ENCODE measurements around the gene FOCAD.

Gene FOCAD

GRCh38 chr9:20988061-20988460 is 304.0 kb downstream of the FOCAD start:
- H3K36me3 ChIP-seq (ENCODE audit: control insufficient read depth in 2 of 2, insufficient read depth in 1 of 2, low read length in 2 of 2), result peaks cover 0 to 30% of the 10 kb centered on the region in 2 experiments; a peak in 2 of 3 replicates
- H3K4me1 ChIP-seq (ENCODE audit: control insufficient read depth, insufficient read depth, low read length), result no peaks in the 10 kb centered on the region
- H3K9me3 ChIP-seq (ENCODE audit: control insufficient read depth, insufficient read depth, low read depth, low read length), result no peaks in the 10 kb centered on the region
- POLR2A ChIA-PET, result no interaction called here
- no peak overlapping the region for H3K4me3 ChIP-seq (ENCODE audit: low read depth, low read length)
- CTCF ChIA-PET, result no interaction called here
- H3K27ac ChIP-seq (ENCODE audit: extremely low read depth, low read depth, low read length), result no peak overlapping the region
- TF ChIP-seq ZNF362 (tag by site-specific recombination; IDR thresholded peaks at IDR 0.05) (no peak), ZNF416 (tag by site-specific recombination; IDR thresholded peaks at IDR 0.05) (no peak)

- Histone ChIP-seq H3K4me3 (ENCODE audit: low read depth, low read length) (no peak overlapping the region), H3K27ac (ENCODE audit: extremely low read depth, low read depth, low read length) (no peak overlapping the region), H3K4me1 (ENCODE audit: control insufficient read depth, insufficient read depth, low read length) (no peaks in the 10 kb centered on the region), H3K36me3 (ENCODE audit: control insufficient read depth in 2 of 2, insufficient read depth in 1 of 2, low read length in 2 of 2) (peaks cover 0 to 30% of the 10 kb centered on the region in 2 experiments; a peak in 2 of 3 replicates), H3K9me3 (ENCODE audit: control insufficient read depth, insufficient read depth, low read depth, low read length) (no peaks in the 10 kb centered on the region)
- CTCF ChIA-PET, result interaction anchor here (0.9 kb wide), 1 partner anchor 87 kb away, joined by 3 read pairs; no protein-coding TSS in a partner anchor
- POLR2A ChIA-PET, result no interaction called here
- no peak for TF ChIP-seq ZBTB6 (tag by site-specific recombination; IDR thresholded peaks at IDR 0.05)
Measured at GRCh38 chr9:20988671-20989315, 304.7 kb downstream of the FOCAD start.

- Histone ChIP-seq H3K27ac (ENCODE audit: extremely low read depth, low read depth, low read length) (no peak overlapping the region), H3K36me3 (ENCODE audit: control insufficient read depth in 2 of 2, insufficient read depth in 1 of 2, low read length in 2 of 2) (peaks cover 0 to 30% of the 10 kb centered on the region in 2 experiments; a peak in 1 of 3 replicates), H3K4me3 (ENCODE audit: low read depth, low read length) (no peak overlapping the region), H3K4me1 (ENCODE audit: control insufficient read depth, insufficient read depth, low read length) (peaks cover 5% of the 10 kb centered on the region), H3K9me3 (ENCODE audit: control insufficient read depth, insufficient read depth, low read depth, low read length) (no peaks in the 10 kb centered on the region)
- no peak for TF ChIP-seq AEBP2 (tag by site-specific recombination; IDR thresholded peaks at IDR 0.05; ENCODE audit: borderline replicate concordance)
- no peak for TF ChIP-seq ZNF112 (tag by site-specific recombination; IDR thresholded peaks at IDR 0.05)
- POLR2A ChIA-PET, result no interaction called here
- CTCF ChIA-PET, result interaction anchor here (0.9 kb wide), 1 partner anchor 86 kb away, joined by 3 read pairs; no protein-coding TSS in a partner anchor
Measured at GRCh38 chr9:20989923-20990341, 305.9 kb downstream of the FOCAD start.

GRCh38 chr9:20990867-20991266 is 306.8 kb downstream of the FOCAD start:
- Histone ChIP-seq H3K4me3 (ENCODE audit: low read depth, low read length) (no peak overlapping the region), H3K9me3 (ENCODE audit: control insufficient read depth, insufficient read depth, low read depth, low read length) (no peaks in the 10 kb centered on the region), H3K27ac (ENCODE audit: extremely low read depth, low read depth, low read length) (no peak overlapping the region), H3K36me3 (ENCODE audit: control insufficient read depth in 2 of 2, insufficient read depth in 1 of 2, low read length in 2 of 2) (peaks cover 0 to 35% of the 10 kb centered on the region in 2 experiments; a peak in 1 of 3 replicates), H3K4me1 (ENCODE audit: control insufficient read depth, insufficient read depth, low read length) (peaks cover 5% of the 10 kb centered on the region)
- POLR2A ChIA-PET, result no interaction called here
- CTCF ChIA-PET, result no interaction called here
- TF ChIP-seq ZBTB1 (tag by site-specific recombination; IDR thresholded peaks at IDR 0.05) (no peak), HIC1 (tag by site-specific recombination; IDR thresholded peaks at IDR 0.05) (no peak), ZNF529 (tag by site-specific recombination; IDR thresholded peaks at IDR 0.05; ENCODE audit: insufficient replicate concordance) (no peak), SP3 (tag by site-specific recombination; IDR thresholded peaks at IDR 0.05) (no peak), MZF1 (tag by site-specific recombination; IDR thresholded peaks at IDR 0.05; ENCODE audit: borderline replicate concordance) (no peak), PRDM2 (tag by site-specific recombination; IDR thresholded peaks at IDR 0.05; ENCODE audit: borderline replicate concordance) (no peak), ZNF266 (tag by site-specific recombination; IDR thresholded peaks at IDR 0.05; ENCODE audit: low read depth) (no peak)

All from HEK293 (cell line).